OCI-M2 (cell line): Measurements from ENCODE around the gene SYNGR2.
A peak's percentile ranks its signal among the peaks of the same experiment; 100 is the strongest.
"Not testable (repeated sequence)": the region's sequence is repeated elsewhere in the genome, so short reads cannot be mapped to it uniquely, and the experiment has no call there.

ENCODE experiments used
- DNase-seq: peaks from one replicate; lab custom pipeline; 2025; ENCODE audit not compliant: unreplicated experiment; lab: John Stamatoyannopoulos, UW

The SYNGR2 gene

DNA sequence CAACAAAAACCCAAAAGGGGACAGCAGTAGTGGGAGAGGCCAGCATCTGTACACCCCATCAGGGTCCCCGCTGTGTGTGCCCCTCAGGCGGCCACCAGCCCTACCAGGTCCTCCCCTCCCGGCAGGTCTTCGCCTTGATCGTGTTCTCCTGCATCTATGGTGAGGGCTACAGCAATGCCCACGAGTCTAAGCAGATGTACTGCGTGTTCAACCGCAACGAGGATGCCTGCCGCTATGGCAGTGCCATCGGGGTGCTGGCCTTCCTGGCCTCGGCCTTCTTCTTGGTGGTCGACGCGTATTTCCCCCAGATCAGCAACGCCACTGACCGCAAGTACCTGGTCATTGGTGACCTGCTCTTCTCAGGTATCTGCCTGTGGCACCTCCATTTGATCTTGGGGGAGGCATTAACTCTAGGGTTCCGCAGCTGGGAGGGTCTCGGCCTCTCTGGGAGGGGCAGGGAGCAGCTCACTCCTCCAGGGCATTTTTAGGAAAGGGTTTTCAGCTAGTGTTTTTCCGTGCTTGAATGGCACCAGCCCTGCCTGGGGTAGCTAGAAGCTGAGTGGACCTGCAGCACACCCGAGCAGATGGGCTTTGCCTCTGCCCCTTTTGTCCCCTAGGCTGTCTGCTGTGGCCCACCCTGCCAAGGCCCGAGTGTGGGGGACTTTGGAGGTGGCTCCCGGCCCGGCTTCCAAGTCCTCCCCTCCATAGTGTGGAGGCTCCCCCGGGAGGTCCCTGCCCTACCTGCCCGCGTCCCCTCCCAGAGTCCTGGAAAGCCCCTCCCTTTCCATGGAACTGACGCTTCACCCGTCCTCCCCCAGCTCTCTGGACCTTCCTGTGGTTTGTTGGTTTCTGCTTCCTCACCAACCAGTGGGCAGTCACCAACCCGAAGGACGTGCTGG is 2.6 kb downstream of the SYNGR2 start:
- DNase-seq: no peak

DNA sequence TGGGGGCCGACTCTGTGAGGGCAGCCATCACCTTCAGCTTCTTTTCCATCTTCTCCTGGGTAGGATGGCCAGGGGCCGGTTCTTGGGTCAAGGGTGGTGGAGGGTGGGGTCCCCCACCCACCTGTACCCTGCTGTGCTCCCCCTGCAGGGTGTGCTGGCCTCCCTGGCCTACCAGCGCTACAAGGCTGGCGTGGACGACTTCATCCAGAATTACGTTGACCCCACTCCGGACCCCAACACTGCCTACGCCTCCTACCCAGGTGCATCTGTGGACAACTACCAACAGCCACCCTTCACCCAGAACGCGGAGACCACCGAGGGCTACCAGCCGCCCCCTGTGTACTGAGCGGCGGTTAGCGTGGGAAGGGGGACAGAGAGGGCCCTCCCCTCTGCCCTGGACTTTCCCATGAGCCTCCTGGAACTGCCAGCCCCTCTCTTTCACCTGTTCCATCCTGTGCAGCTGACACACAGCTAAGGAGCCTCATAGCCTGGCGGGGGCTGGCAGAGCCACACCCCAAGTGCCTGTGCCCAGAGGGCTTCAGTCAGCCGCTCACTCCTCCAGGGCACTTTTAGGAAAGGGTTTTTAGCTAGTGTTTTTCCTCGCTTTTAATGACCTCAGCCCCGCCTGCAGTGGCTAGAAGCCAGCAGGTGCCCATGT is 3.3 kb downstream of the SYNGR2 start:
- not testable (repeated sequence) for DNase-seq

DNA sequence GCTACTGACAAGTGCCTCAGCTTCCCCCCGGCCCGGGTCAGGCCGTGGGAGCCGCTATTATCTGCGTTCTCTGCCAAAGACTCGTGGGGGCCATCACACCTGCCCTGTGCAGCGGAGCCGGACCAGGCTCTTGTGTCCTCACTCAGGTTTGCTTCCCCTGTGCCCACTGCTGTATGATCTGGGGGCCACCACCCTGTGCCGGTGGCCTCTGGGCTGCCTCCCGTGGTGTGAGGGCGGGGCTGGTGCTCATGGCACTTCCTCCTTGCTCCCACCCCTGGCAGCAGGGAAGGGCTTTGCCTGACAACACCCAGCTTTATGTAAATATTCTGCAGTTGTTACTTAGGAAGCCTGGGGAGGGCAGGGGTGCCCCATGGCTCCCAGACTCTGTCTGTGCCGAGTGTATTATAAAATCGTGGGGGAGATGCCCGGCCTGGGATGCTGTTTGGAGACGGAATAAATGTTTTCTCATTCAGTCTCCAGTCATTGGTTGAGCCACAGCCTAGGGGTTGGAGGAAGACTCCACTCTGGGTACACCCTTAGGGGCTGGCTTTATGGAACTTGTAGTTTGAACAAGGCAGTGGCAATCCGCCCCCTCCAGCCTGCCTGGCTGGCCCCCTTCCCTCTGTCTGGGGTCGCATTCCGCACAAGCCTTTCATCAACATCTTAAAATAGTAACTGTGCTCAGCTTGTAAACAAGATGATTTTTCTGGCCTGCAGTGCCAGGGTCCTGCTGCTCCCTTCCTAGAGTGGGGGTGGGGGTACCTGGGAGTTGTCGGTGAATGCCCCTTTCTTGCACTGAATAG is 4.1 kb downstream of the SYNGR2 start:
- no peak for DNase-seq

DNA sequence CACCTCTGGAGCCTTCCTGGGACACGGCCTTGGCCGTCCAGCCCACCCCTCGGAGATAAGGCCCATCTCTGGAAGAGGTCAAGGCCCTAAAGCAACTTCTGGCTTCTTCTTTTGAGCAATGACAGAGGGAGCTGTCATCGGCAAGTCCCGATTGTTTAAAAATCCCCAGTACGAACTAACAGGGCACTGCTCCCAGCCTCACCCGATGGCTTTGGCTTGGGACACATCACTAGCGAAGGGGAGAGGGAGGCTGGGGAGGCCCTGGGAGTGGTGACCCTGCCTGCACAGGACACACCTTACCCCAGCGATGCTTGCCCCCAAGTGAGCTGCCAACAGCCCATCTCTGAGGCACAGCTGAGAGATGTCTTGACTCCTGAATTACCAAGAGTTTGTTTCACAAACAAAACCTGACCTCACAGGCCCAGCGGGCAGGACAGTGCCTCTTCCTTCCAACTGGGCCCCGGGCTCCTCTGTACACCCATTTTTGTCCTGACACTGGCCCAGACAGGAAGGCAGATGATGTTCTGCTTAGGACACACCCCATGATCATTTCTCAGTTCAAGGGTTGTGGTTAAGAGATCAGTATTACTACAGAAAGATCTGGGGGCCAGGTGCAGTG is 4.8 kb downstream of the SYNGR2 start:
- DNase-seq: no peak

DNA sequence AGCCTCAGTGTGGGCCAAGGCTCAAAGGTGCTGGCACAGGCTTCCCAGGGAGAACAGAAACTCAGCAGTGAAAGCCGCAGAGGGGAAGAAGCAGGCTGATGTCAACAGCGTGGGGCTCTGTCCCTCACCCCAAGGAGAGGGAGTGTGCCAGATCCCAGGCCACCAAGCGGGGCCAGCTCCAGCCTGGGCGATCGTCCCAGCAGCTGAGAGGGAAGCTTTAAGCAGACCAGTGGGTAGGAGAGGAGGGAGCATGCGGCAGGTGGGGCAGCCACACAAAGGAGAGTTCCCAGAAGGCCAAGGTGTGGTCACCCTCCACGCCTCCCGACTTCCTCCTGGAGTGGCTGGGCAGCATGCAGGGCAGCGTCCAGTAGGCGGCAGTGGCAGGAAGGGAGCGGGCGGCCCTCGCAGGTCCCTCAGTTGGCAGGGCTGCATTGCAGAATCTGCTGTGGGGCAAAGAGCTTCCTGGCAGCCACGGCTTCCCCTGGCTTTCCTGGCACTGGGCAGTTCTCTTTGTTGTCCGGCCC is 6.0 kb downstream of the SYNGR2 start:
- DNase-seq: no peak

DNA sequence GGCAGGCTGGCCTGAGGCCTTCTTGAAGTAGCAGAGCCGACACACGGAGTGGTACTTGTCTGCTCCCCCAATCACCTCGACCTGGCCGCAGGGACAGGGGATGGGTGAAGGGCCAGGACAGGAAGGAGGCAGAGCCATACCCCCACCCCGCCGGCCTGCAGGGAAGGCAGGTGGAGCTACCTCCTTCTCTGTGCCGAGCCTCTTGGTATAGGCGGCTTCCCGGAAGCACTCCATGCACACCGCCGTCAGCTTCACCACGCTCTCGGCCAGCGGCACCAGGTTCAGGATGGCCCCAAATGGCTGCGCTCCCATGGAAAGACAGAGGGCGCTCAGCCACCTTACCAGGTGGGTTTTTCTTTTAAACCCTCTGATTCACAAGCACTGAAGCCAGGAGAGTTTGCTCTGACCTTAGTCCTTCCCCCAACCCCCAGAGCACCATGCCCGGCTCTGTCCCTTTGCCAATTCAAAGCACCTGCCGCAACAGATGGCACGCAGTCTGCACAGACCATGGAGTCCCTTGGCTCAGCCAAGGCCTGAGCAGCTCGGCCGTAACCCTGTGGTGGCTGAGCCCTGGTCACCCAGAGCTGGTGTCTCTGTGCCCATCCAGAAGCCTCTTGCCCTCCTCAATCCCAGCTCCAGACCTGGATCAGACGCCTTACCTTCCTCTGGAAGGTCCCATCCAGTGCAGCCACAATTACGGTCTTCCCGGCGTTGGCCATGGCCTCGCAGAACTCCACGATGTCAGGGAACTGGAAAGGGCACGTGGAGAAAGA is 6.7 kb downstream of the SYNGR2 start:
- no peak for DNase-seq

DNA sequence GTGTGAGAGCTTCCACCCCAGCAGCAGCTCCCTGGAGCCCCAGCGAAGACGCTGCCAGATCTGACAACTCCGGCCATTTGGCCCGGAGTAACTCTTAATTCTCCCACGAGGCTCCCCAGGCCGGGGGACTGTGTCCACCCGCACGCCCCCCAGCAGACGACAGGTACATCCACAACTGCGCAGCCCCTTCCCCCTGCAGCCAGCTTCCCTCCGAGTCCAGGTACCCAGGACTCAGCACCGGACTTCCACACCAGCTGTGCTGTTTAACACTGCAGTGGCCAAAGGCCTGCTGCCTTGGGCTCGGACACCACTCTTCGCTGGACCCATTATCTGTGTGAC is 7.2 kb downstream of the SYNGR2 start:
- DNase-seq: no peak

DNA sequence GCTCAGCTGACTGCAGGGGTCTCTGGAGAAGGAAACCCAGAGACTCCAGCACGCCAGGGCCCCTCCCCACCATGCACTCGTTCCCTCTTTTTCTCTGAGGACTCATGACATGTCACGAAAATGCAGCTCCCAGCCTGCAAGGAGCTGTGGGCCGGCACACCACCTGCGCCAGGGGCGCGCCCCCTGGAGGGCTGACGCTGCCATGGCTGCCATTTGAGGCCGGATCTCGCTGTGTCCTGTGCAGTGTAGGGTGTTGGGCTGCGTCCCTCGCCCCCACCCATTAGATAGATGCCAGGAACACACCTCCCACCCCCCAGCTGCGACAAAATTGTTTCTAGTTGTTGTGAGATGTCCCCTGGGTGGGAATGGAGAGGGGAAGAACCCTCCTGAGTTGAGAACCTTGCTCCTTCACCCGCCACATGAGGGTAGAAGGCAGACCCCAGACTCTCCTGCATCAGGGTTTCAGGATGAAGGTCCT is 8.2 kb downstream of the SYNGR2 start:
- DNase-seq: no peak

DNA sequence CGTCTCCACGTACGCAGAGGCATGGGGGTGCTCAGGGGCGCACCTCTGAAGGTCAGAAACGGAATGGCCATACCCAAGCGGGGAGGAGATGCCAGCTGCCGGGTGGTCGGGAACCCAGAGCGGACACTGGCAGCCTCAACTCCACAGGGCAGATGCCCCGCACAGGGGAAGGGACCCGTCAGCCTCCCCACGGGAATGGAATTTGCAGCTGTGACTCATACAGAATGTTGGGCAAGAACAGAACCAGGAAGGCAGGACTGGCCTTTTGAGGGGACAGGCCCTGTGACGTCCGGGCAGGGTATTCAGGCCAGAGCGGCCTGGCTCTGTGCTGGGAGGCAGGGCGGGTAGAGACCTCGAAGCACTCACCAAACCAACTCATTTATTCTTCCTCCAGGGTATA is 11.0 kb downstream of the SYNGR2 start:
- no peak for DNase-seq

DNA sequence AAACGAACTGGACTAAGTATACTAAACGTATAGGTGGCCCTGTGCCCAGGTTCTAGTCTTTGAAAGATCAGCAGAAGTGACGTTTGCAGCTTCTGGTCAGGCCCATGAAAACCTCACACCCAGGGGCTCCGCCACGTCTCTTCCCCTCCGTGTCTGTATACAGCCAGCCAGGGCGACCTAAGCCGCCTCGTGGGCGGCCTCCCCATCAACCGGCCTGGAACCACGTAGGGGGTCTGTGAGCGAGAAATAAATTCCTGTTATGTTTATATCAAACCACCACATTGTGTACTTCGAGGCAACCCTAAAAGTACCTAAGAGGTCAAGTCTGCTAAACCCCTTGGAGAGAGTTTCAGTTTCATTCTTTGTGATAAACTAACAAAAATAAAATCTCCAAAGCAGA is 11.7 kb downstream of the SYNGR2 start:
- no peak for DNase-seq

DNA sequence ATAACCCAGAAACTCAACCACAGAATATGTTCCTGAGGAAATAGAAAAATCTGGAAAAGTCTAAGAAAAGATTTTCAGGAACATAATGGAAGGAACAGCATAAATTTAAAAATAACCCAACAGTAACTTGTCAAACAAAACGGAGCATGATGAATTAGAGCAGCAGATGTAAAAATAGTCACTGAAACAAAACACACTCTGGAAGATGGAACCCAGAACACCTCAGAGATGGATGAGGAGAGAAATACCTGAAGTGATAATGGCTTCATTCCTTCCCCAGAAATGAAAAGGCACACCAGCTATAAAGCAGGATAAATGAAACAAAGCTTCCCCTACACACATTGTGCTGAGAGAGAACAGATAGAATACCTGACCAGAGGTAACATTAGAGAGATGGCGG is 12.1 kb downstream of the SYNGR2 start:
- no peak for DNase-seq

DNA sequence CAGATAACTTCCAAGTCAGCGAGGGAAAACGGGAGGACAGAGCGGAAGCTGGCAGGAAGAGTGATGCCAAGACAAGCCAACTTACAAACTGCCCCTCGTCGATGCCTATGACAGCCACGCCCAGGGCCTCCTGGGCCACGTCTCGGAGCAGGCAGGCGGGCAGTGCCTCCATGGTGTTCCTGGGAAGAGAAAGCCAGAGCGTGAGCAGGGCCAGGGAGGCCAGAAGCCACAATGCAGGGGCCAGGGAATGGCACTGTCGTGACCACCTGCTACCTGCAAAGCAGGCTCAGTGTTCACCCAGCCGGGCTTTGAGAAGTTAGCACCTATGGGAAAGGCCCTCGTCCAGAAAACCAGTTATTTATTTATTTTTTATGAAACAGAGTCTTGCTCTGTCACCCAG is 14.1 kb downstream of the SYNGR2 start:
- no peak for DNase-seq

DNA sequence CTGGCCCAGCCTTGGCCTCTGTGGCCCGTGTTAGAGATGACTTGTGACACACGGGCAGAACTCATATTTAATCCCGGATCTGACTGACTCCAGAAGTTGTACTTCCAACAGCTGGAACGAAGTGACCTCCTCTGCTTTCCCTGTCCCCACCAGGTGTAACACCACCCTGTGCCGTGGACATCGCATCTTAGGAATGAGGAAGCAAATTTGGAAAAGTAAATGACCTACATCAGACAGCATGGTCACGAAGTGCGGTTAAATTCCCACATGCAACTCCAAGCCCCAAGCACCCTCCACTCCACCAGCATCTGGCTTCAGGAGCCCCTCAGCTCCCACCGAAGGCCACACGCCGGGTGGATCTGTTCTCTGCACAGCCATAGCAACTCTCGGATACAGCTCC is 15.5 kb downstream of the SYNGR2 start:
- DNase-seq: no peak

DNA sequence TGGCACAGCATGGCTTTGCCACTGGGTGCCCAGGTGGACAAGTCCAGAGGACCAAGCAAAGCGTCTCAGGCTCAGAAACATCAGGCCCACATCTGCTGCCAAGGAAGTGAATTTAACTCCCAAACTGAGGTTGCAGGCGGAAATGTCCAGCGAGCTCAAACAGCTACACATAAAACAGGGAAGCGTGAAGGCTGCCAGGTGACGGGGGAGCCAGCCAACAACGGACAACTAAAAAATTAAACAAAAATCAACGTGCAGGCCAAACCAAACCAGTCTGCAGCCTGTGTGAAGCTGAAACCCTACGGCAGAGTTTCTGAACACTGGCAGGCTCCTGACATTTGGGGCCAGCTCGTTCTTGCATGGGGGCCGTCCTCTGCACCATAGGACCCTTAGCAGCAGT is 16.0 kb downstream of the SYNGR2 start:
- no peak for DNase-seq

DNA sequence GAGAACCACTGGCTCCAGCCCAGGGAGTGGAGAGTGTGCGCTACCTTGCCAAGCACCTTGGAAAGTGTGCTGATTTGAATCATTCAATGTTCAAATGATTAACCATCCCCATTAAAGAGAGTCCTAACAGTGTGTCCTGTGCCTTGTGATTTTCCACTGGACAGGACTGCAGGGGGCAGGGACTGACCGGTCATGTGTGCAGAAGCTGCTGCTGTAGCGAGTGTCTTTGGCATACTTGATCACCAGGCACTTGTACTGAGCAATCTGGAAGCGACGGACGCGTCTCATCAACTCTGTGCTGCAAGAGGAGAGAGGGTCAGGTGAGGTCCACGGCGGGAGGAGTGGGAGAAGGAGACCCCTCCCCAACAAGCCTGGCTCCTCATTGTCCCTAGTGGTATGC is 16.5 kb downstream of the SYNGR2 start:
- no peak for DNase-seq

DNA sequence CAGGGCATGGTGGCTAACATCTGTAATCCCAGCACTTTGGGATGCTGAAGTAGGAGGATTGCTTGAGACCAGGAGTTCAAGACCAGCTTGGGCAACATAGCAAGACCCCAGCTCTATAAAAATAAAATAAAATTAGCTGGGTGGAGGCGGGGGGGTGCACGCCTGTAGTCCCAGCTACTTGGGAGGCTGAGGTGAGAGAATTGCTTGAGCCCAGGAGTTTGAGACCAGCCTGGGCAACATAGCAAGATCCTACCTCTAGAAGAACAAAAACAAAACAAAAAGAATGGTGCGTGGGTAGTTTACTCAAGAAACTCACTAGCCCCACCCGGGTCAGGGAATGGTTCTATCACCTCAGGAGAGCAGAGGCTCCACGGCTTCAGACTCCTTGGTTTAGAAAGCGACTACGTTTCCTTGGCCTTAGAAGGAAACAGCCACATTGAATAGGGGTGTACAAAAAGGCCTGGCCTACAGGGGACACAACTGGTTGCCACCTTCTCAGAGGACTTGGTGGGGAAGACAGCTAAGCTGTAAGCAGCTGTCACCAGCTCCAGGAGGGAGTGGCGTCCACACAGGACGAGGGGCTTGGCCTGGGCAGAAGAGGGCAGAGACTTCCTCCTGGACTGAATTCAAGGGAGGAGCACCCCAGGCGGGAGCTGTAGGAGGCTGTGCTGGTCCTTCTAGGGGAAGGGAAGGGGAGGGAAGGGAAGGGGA is 17.8 kb downstream of the SYNGR2 start:
- DNase-seq: no peak

DNA sequence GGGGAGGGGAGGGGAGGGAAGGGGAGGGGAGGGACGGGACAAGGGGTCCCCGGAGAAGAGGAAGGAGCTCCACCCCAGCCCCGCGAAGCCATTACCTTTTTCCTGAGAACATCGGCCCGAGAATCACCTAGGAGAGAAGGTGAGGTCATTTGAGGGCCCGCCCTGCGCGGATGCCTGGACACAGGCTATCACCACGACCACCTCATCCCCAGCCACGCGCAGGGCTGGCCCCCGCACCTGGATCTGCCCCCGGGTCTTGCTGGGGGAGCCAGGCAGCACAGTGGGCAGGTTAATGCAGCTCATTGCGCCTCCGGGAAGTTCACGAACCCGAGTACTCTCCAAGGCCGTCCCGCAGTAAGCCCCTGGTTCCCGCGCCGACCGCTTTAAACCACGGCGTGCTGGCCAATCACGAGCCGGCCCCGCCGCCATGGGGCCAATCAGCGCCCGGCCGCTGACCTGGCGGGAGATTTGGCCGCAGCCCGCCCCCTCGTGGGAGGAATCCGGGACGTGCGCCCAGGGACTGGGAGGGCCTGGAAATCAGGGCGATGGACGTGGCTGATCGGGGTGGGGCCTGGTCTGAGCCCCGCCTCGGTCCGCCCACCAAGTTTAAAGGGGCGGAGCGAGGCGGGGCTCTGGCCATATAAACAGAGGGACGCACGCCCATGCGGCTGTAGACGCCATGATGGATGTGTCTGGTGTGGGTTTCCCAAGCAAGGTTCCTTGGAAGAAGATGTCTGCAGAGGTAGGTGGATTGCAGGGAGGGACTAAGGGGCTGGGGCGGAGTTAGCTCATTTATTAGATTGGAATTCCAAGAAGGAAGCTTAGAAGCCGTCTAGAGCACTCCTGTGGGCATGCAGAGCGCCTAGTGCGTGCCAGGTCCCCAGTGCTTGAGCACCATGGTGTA is 18.6 kb downstream of the SYNGR2 start, which contains the start of the genes AFMID and TK1:
Gene AFMID, plus strand, starts transcription at position 671 of the 904 bp plus-strand sequence. Its CDS starts 9 bp downstream, at position 680.
Gene TK1, minus strand, starts transcription at position 361 of the 904 bp plus-strand sequence. Its CDS starts 58 bp downstream, at position 303.
- peak; percentile 61 for DNase-seq

DNA sequence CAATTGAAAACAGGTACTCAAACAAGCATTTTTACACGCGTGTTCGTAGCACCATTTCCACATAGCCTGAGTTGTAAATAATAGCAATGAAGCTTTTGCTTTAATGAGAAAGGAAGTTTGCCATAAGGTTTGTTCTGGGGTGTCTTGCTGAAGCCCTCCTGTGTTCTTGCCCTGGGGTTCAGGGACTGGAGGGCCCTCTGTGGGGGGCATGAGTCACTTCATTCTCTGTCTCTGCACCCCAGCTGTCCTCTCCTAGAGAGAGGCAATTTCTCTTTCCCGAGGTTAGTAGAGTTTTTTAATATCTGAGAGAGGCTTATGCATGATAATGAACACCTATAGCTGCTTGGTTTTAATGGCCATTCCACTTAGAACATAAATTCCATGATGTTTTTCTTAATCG is 28.3 kb downstream of the SYNGR2 start:
- DNase-seq: no peak
